ENCODE measurements around the gene DHRS7B. TPM values are rescaled to one million over a fixed set of nuclear protein-coding genes. Genes with fewer than 3 reads are reported as not detected.

The DHRS7B gene
- total and polyA plus RNA-seq, 12 donors = 17.1 to 48.6 (median 27.3) TPM

DNA sequence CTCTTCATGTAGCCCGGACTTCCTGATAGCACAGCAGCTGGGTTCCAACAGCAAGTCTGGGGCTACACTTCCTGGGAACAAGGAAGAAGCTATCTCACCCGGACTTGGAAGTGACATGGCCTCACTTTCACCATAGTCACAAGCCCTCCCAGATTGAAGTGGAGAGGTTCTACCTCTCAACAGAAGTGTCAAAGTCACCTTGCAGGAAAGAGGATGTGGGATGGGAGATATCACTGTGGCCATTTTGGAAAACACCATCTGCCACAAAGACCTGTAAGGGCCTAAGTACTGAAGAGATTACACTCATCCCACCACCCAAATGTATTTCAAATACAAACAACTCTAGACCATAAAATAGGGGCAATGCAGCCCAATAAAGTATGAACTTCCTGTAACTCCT, 29.9 kb upstream of the DHRS7B start:
- 59 to 67% methylated on average over 2 of the region's 2 CpGs for WGBS, 2 donors
- DNase-seq (no peak), ATAC-seq (no peak)
- H3K27ac ChIP-seq = no peak overlapping the region
- TF ChIP-seq, protein P1, sequence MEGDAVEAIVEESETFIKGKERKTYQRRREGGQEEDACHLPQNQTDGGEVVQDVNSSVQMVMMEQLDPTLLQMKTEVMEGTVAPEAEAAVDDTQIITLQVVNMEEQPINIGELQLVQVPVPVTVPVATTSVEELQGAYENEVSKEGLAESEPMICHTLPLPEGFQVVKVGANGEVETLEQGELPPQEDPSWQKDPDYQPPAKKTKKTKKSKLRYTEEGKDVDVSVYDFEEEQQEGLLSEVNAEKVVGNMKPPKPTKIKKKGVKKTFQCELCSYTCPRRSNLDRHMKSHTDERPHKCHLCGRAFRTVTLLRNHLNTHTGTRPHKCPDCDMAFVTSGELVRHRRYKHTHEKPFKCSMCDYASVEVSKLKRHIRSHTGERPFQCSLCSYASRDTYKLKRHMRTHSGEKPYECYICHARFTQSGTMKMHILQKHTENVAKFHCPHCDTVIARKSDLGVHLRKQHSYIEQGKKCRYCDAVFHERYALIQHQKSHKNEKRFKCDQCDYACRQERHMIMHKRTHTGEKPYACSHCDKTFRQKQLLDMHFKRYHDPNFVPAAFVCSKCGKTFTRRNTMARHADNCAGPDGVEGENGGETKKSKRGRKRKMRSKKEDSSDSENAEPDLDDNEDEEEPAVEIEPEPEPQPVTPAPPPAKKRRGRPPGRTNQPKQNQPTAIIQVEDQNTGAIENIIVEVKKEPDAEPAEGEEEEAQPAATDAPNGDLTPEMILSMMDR (IDR thresholded peaks at IDR 0.05) = no peak
- H3K27me3 ChIP-seq = no peaks in the 10 kb centered on the region
- H3K4me1 ChIP-seq = peaks cover 0 to 14% (median 13%) of the 10 kb centered on the region in 9 donors
- H3K4me3 ChIP-seq = no peak overlapping the region
- no peaks in the 10 kb centered on the region for H3K36me3 ChIP-seq
- intact Hi-C loops (cut with DNase I) = no loop called here
- no peaks in the 10 kb centered on the region for H3K9me3 ChIP-seq

DNA sequence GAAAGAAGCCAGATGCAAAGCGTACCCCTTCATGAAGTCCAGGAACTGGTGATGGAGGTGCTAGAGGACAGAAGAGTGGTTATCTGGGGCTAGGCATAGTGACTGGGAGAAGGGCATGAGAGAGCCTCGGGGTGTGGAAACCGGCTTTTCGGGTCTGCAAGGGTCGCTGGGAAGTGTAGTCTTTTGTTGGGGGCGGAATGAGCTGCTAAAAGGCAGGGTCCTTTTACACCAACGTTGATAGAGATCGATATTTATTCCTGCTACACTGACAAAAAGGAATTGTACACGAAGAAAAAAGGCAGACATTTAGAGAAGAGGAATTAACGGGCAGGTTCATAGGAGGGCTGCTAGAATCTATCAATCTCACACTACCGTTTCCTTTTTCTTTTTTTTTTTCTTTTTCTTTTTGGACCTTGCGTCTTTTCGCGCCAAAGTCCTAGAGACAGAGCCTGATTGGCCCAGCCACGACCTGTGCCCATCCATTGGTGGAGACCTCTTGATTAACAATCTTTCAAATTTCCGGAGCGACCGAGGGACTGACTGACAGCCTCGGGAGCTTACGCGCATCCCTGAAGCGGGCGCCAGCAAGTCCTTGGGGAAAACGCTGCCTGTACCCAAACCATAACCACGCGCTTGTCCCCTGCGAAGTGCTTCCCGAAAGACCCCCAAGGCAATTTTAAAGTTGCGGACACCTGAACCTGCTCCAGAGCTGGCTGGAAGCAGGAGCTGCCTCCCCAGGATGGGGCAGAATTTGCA, 27.7 kb upstream of the DHRS7B start:
- intact Hi-C loops (cut with DNase I) = no loop called here
- peak; percentile 48 to 50 for DNase-seq
- 0 to 1% methylated on average over 29 of the region's 29 CpGs for WGBS, 2 donors

GRCh38 chr17:21100636-21101035, 26.1 kb upstream of the DHRS7B start:
- intact Hi-C loops (cut with DNase I) = loop anchor here in 1 of 10 donors (10.0 kb wide), 1 partner anchor 56 kb away; the partner anchor contains the start of gene USP22

More for the DNA sequence above, 27.7 kb upstream of the DHRS7B start:
- peaks cover 0 to 14% (median 13%) of the 10 kb centered on the region in 9 donors for H3K4me1 ChIP-seq
- peak overlapping the region; percentile 22 to 63 (median 58) for H3K4me3 ChIP-seq
- no peaks in the 10 kb centered on the region for H3K27me3 ChIP-seq
- H3K27ac ChIP-seq = no peak overlapping the region
- H3K36me3 ChIP-seq = no peaks in the 10 kb centered on the region
- H3K9me3 ChIP-seq = no peaks in the 10 kb centered on the region
- peak; percentile 84 to 94 (median 90) for ATAC-seq
- TF ChIP-seq, protein P1 (IDR thresholded peaks at IDR 0.05) = no peak

DNA sequence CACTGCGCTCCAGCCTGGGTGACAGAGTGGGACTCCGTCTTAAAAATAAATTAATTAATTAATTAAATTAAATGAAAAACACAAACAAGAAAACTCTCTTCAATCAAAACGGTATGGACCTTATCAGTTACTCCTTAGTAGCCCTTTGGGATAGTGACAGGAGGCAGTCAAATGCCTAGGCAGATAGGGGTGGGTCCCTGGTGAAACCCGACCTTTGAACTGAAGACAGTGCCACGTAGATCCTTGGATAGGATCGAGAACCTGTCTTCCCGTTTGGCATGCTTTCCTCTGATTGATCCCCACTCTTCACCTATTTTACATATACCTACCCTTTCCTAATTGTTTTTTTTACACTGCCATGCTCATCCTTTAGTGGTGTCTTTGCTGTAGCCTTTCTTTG, 22.2 kb upstream of the DHRS7B start:
- ATAC-seq = no peak
- no peaks in the 10 kb centered on the region for H3K9me3 ChIP-seq
- peaks cover 0 to 5% (median under 1%) of the 10 kb centered on the region in 9 donors for H3K4me1 ChIP-seq
- intact Hi-C loops (cut with DNase I) = loop anchor here in 1 of 10 donors (10.0 kb wide), 1 partner anchor 60 kb away; the partner anchor contains the start of gene USP22
- H3K27ac ChIP-seq = no peak overlapping the region
- H3K36me3 ChIP-seq = no peaks in the 10 kb centered on the region
- H3K27me3 ChIP-seq = no peaks in the 10 kb centered on the region
- 85 to 87% methylated on average over 7 of the region's 7 CpGs for whole genome bisulfite sequencing, 2 donors
- H3K4me3 ChIP-seq = no peak overlapping the region
- no peak for DNase-seq
- TF ChIP-seq, protein P1 (IDR thresholded peaks at IDR 0.05) = no peak

More at GRCh38 chr17:21100636-21101035, 26.1 kb upstream of the DHRS7B start:
- H3K27ac ChIP-seq = no peak overlapping the region
- 78 to 92% methylated on average over 2 of the region's 2 CpGs for WGBS, 2 donors
- ATAC-seq (no peak), DNase-seq (no peak)
- TF ChIP-seq, protein P1 (IDR thresholded peaks at IDR 0.05) = no peak
- H3K36me3 ChIP-seq = no peaks in the 10 kb centered on the region
- peaks cover 0 to 14% (median 13%) of the 10 kb centered on the region in 9 donors for H3K4me1 ChIP-seq
- H3K27me3 ChIP-seq = no peaks in the 10 kb centered on the region
- no peaks in the 10 kb centered on the region for H3K9me3 ChIP-seq
- H3K4me3 ChIP-seq = no peak overlapping the region

All from heart right ventricle (tissue), 16 donors.